HCT116 (cell line): ENCODE measurements around the gene AKAP8. TPM values are rescaled to one million over a fixed set of nuclear protein-coding genes. Genes with fewer than 3 reads are reported as not detected.

Experiments used
- ATAC-seq: fragments of 200-7000 bp; cut with Tn5 transposase; 2 replicates; pipeline ENCODE4 v1.9.1; 2020; ENCODE audit warnings: mild to moderate bottlenecking, moderate library complexity
- BruUV-seq: library from RNA; stranded (reverse); fragments of 400-500 nt; replicated peaks from 2 replicates; lab custom pipeline; 2021; lab: Mats Ljungman, UMichigan
- CTCF ChIA-PET: fragments of 300-600 bp; sonication (Branson Sonifier 250); formaldehyde crosslinking; loops from one replicate; lab custom pipeline; 2021; ENCODE audit warnings: antibody characterized with exemption; lab: Charles Lee
- POLR2A ChIA-PET: fragments of 300-600, 350-600 bp; sonication (Branson Sonifier 250); formaldehyde crosslinking; loops from one replicate; lab custom pipeline; 2021; ENCODE audit warnings: antibody characterized with exemption; lab: Charles Lee
- RAD21 ChIA-PET, 2 experiments: fragments of 300-600 bp; sonication (Branson Sonifier 250); formaldehyde crosslinking; loops; one replicate each; lab custom pipeline; 2023; ENCODE audit warnings: low total read pairs in 2 of 2; ENCODE audit not compliant: uncharacterized antibody in 2 of 2, unreplicated experiment in 2 of 2, low non-redundant PET in 1 of 2; lab: Charles Lee
- DNase-seq: peaks from one replicate; pipeline ENCODE4 v3.0.0-alpha.2; 2010; ENCODE audit warnings: low read depth, low spot score
- H2AFZ ChIP-seq: fragments of 200-600 bp; shearing (Covaris generic), sonication (generic); 2 replicates; pipeline ENCODE4 v1.6.1; 2017; ENCODE audit warnings: low read depth, mixed run types, mixed read lengths, antibody characterized with exemption, low read length; ENCODE audit not compliant: poor library complexity, severe bottlenecking
- H3K27ac ChIP-seq: 2 replicates; pipeline ENCODE4 v1.5.1; 2012; ENCODE audit warnings: low read depth, low read length
- H3K27me3 ChIP-seq: fragments of 200-600 bp; sonication (generic); 2 replicates; pipeline ENCODE4 v1.6.1; 2016; ENCODE audit warnings: mixed run types, low read length, mixed read lengths; ENCODE audit not compliant: insufficient read depth
- H3K36me3 ChIP-seq, 2 experiments: fragments of 200-500 bp in 1 of 2; fragments of 200-600 bp in 1 of 2; sonication (Bioruptor generic) in 1 of 2; sonication (generic) in 1 of 2; 2 replicates each; pipeline versions ENCODE4 v1.5.1 to v1.6.1; 2014 to 2016; ENCODE audit warnings: low read length in 2 of 2, inconsistent platforms in 1 of 2, mixed read lengths in 1 of 2, mixed run types in 1 of 2; ENCODE audit not compliant: insufficient read depth in 2 of 2, control insufficient read depth in 1 of 2
- H3K4me1 ChIP-seq, 2 experiments: fragments of 200-600 bp in 1 of 2; sonication (generic) in 1 of 2; 2 replicates each; pipeline versions ENCODE4 v1.5.1 to v1.6.1; 2012 to 2017; ENCODE audit warnings: low read length in 2 of 2, inconsistent platforms in 1 of 2, mild to moderate bottlenecking in 1 of 2, mixed read lengths in 1 of 2, mixed run types in 1 of 2, moderate library complexity in 1 of 2; ENCODE audit not compliant: insufficient read depth in 2 of 2, control insufficient read depth in 1 of 2
- H3K4me2 ChIP-seq: fragments of 200-600 bp; sonication (generic); 2 replicates; pipeline ENCODE4 v1.6.1; 2017; ENCODE audit warnings: mixed run types, low read length, mixed read lengths
- H3K4me3 ChIP-seq, 2 experiments: fragments of 200-600 bp in 1 of 2; sonication (generic) in 1 of 2; replicated peaks in 1 of 2; 2 replicates each; pipeline ENCODE4 v1.5.1; 2011 to 2016; ENCODE audit warnings: low read length in 2 of 2, control low read depth in 1 of 2, low read depth in 1 of 2, mild to moderate bottlenecking in 1 of 2, mixed read lengths in 1 of 2, mixed run types in 1 of 2
- H3K79me2 ChIP-seq: fragments of 200-600 bp; sonication (generic); 2 replicates; pipeline ENCODE4 v1.6.1; 2017; ENCODE audit warnings: mild to moderate bottlenecking, mixed run types, low read length, moderate library complexity, mixed read lengths; ENCODE audit not compliant: insufficient read depth
- H3K9ac ChIP-seq: fragments of 200-600 bp; sonication (generic); 2 replicates; pipeline ENCODE4 v1.6.1; 2016; ENCODE audit warnings: low read length, mixed read lengths
- H3K9me2 ChIP-seq: fragments of 200-600 bp; sonication (generic), shearing (Covaris generic); 2 replicates; pipeline ENCODE4 v1.6.1; 2017; ENCODE audit warnings: mixed run types, mild to moderate bottlenecking, moderate library complexity; ENCODE audit not compliant: insufficient read depth
- H3K9me3 ChIP-seq, 2 experiments: fragments of 200-500 bp in 1 of 2; fragments of 200-600 bp in 1 of 2; sonication (Bioruptor generic) in 1 of 2; sonication (generic) in 1 of 2; 2 replicates each; pipeline ENCODE4 v1.6.1; 2014 to 2017; ENCODE audit warnings: low read length in 2 of 2, mixed read lengths in 2 of 2, inconsistent platforms in 1 of 2, low read depth in 1 of 2, mild to moderate bottlenecking in 1 of 2, mixed run types in 1 of 2, moderate library complexity in 1 of 2; ENCODE audit not compliant: control insufficient read depth in 1 of 2, insufficient read depth in 1 of 2
- H4K20me1 ChIP-seq: fragments of 200-600 bp; sonication (generic), shearing (Covaris generic); 2 replicates; pipeline ENCODE4 v1.6.1; 2017; ENCODE audit warnings: mixed run types, mild to moderate bottlenecking, moderate library complexity; ENCODE audit not compliant: insufficient read depth
- ZNF274 ChIP-seq: fragments of 200-500 bp; sonication (Bioruptor generic); IDR thresholded peaks from 2 replicates; pipeline ENCODE4 v1.6.1; 2014; ENCODE audit warnings: mild to moderate bottlenecking, low read depth, low read length, inconsistent platforms
- intact Hi-C: fragments of 100-400 bp; cut with micrococcal nuclease; formaldehyde crosslinking; loops from 2 replicates; pipeline ENCODE4 v1.10.0; 2022
- total RNA-seq: library from RNA; stranded (reverse); gene quantifications from one replicate; pipeline ENCODE4 v1.2.1, GENCODE V29; 2021; ENCODE audit not compliant: unreplicated experiment

The AKAP8 gene
- total RNA-seq, 1 experiment from 2014 or later, result 50.6 TPM

GRCh38 chr19:15304140-15304705 lies 75.4 kb downstream of the AKAP8 start:
- Histone ChIP-seq H3K9ac (no peak overlapping the region), H4K20me1 (0 out of 2 replicates have a peak, but pooled peaks cover 4% of the 10 kb centered on the region), H3K4me3 (no peak overlapping the region), H3K4me2 (no peak overlapping the region), H3K4me1 (no peaks in the 10 kb centered on the region), H3K9me2 (no peaks in the 10 kb centered on the region), H3K27me3 (no peaks in the 10 kb centered on the region)
- no peak for DNase-seq
- POLR2A ChIA-PET, result interaction anchor here (0.6 kb wide), 1 partner anchor 12 kb away, joined by 3 read pairs; no protein-coding TSS in a partner anchor
- CTCF ChIA-PET, result no interaction called here
- TF ChIP-seq ZNF274, result no peak
- TF ChIP-seq, all 23 proteins: peak for 0
- Histone ChIP-seq H3K9me3 (0 out of 4 replicates have a peak, but pooled peaks cover 0 to 4% of the 10 kb centered on the region in 2 experiments), H2AFZ (no peak overlapping the region), H3K36me3 (no peaks in the 10 kb centered on the region), H3K27ac (no peak overlapping the region), H3K79me2 (peaks cover 96% of the 10 kb centered on the region)
- intact Hi-C loops, result no loop called here
- no TSS peak for BruUV-seq
- ATAC-seq, result no peak
- RAD21 ChIA-PET, result no interaction called here

Other genes starting within 250 kb of the AKAP8 start
- gene NOTCH3, start 178.8 kb downstream of the AKAP8 start, total RNA-seq, result 39.4 TPM
- 0.12 TPM for gene EPHX3, start 147.3 kb downstream of the AKAP8 start, total RNA-seq
- gene BRD4, start 47.2 kb downstream of the AKAP8 start, total RNA-seq, result 52.9 TPM
- gene AKAP8L, start 39.2 kb upstream of the AKAP8 start, total RNA-seq, result 106 TPM
- 28.4 TPM for gene WIZ, start 70.2 kb upstream of the AKAP8 start, total RNA-seq
- gene RASAL3, start 84.8 kb upstream of the AKAP8 start, total RNA-seq, result 0.57 TPM
- gene PGLYRP2, start 99.7 kb upstream of the AKAP8 start, total RNA-seq, result not detected
- gene CYP4F22, start 128.7 kb upstream of the AKAP8 start, total RNA-seq, result 4.9 TPM
- gene CYP4F8, start 235.4 kb upstream of the AKAP8 start, total RNA-seq, result not detected